ENCODE measurements around the gene ADAMTS12.

Gene ADAMTS12

DNA sequence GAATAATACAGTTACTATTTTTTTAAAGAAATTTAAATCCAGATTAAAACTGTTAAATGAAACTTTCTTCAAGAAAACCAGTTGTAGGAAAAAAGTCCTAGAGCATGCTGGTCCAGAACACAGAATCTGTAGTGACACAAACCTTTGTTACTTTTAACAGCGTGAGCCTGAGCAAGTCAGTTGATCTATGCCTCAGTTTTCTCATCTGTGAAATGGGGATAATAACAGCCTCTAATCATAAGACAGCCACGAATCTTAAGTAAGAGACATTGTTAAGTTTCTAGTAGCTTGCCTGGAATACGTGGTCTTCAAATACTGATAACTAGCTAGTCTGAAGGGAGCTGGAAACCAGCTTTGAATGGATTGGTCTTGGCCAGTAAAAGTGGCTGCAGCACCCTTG, 158.6 kb downstream of the ADAMTS12 start:
- no peak overlapping the region for H3K4me3 ChIP-seq (ENCODE audit: low read depth, low read length)
- no peak for DNase-seq (ENCODE audit: low read depth)
- TF ChIP-seq, protein P1, sequence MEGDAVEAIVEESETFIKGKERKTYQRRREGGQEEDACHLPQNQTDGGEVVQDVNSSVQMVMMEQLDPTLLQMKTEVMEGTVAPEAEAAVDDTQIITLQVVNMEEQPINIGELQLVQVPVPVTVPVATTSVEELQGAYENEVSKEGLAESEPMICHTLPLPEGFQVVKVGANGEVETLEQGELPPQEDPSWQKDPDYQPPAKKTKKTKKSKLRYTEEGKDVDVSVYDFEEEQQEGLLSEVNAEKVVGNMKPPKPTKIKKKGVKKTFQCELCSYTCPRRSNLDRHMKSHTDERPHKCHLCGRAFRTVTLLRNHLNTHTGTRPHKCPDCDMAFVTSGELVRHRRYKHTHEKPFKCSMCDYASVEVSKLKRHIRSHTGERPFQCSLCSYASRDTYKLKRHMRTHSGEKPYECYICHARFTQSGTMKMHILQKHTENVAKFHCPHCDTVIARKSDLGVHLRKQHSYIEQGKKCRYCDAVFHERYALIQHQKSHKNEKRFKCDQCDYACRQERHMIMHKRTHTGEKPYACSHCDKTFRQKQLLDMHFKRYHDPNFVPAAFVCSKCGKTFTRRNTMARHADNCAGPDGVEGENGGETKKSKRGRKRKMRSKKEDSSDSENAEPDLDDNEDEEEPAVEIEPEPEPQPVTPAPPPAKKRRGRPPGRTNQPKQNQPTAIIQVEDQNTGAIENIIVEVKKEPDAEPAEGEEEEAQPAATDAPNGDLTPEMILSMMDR (IDR thresholded peaks at IDR 0.05; ENCODE audit: low read depth, low read length, missing control alignments), result no peak
- in situ Hi-C loops (cut with HindIII; ENCODE audit: low sequenced_read_pairs), result no loop called here

DNA sequence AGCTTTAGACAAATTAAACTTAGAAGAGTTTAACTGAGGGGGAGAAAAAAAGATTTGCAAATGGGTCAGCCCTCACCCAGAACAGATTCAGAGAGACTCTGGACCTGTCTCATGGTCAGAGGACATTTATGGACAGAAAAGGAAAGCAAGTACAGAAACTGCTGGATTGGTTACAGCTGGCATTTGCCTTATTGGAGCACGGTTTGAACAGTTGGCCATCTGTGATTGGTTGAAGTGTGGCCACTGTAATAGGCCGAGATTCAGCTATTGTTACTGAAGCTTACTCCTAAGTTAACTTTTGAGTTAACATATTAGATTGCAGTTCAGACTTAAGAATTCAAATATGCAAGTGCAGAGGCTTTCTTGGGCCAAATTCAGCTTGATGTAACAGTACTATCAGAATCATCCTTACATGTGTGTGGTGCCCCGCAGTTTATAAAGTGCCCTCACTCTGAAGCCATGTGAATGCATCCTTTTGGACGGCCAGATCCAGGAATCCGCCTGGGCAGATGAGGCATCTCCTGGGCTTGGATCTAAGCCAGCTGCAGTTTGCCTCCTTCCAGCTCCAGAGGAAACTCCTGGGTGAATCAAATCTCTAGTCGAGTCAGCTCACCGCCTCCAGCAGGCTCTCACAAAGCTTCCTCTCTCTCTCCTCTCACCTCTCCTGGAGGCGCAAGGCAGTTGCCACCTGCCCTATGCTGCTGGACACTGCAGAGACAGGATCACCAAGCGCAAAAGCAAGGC, 165.2 kb downstream of the ADAMTS12 start:
- DNase-seq (ENCODE audit: low read depth), result no peak
- H3K4me3 ChIP-seq (ENCODE audit: low read depth, low read length), result no peak overlapping the region
- in situ Hi-C loops (cut with HindIII; ENCODE audit: low sequenced_read_pairs), result loop anchor here (5.0 kb wide), 1 partner anchor 34 kb away; no protein-coding TSS in a partner anchor
- TF ChIP-seq, protein P1 (IDR thresholded peaks at IDR 0.05; ENCODE audit: low read depth, low read length, missing control alignments), result no peak

DNA sequence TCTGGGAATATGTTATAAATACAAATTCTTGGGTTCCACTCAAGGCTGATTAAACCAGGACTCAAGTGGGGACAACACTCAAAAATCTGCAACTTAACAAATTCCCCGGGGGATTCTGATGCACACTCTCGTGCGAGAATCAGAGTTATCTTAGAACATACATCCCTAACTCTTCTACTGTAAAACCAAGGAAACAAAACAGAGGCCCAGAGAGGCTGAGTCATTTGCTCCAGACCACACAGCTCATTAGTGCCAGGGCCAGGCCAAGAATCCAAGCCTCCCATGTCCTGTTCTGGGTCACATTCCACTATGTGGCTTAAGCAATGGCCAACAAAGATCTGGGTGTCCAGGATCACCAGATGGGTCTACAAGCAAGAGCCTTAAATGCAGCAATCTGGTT, 166.0 kb downstream of the ADAMTS12 start:
- DNase-seq (ENCODE audit: low read depth), result no peak
- no peak overlapping the region for H3K4me3 ChIP-seq (ENCODE audit: low read depth, low read length)
- TF ChIP-seq, protein P1 (IDR thresholded peaks at IDR 0.05; ENCODE audit: low read depth, low read length, missing control alignments), result no peak
- in situ Hi-C loops (cut with HindIII; ENCODE audit: low sequenced_read_pairs), result loop anchor here (5.0 kb wide), 1 partner anchor 34 kb away; no protein-coding TSS in a partner anchor

DNA sequence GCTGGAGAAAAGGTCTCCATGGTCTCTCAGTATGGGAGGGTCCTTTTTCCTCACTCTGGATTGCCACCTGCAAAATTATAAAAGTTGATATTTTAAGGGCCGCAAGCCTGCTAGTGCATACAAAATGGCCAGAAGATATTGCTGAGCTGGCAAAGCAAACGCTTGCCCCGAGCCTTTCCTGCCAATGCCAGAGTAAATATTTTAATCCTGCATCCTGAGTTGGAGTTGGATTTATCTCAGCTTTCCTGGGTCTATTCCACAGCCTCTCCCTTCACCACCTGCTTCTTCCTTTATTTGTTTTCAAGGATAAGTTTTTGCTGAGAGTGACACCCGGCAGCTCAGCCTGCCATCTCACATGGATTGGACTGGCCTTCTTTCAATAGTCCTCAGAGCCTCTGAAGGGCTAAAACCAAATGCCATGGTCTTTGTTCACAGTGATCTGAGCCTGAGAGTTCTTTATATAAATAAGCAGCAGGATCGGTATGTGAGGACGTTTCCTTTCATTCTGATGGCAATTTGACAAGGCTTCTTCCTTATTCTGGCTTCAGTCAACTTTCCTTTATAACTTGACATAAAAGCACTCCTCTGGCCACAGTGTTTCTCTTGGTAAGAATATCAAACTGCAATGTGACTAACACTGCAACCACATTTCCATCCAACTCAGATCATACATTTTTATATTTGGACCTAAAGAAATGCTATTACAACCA, 170.1 kb downstream of the ADAMTS12 start:
- H3K4me3 ChIP-seq (ENCODE audit: low read depth, low read length), result no peak overlapping the region
- DNase-seq (ENCODE audit: low read depth), result peak; percentile 58
- TF ChIP-seq, protein P1 (IDR thresholded peaks at IDR 0.05; ENCODE audit: low read depth, low read length, missing control alignments), result no peak
- in situ Hi-C loops (cut with HindIII; ENCODE audit: low sequenced_read_pairs), result no loop called here

DNA sequence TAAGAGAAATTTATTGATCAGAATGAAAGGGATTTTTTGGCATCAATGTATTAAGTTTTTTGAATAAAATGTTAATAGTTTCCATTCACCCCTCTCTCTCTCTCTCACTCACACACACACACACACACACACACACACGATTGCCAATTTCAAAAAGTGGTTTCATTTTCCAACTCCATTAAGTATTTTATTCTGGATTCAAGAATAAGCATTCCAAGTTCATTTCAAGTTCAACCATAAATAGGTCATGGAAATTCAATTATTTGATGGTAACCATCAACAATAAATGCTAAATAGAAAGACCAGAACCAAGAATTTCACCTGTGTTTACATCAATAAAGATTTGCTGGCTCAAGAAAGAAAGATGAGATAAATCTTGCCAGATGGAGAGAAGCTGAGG, 171.6 kb downstream of the ADAMTS12 start:
- TF ChIP-seq, protein P1 (IDR thresholded peaks at IDR 0.05; ENCODE audit: low read depth, low read length, missing control alignments), result no peak
- no peak overlapping the region for H3K4me3 ChIP-seq (ENCODE audit: low read depth, low read length)
- no peak for DNase-seq (ENCODE audit: low read depth)
- in situ Hi-C loops (cut with HindIII; ENCODE audit: low sequenced_read_pairs), result no loop called here

DNA sequence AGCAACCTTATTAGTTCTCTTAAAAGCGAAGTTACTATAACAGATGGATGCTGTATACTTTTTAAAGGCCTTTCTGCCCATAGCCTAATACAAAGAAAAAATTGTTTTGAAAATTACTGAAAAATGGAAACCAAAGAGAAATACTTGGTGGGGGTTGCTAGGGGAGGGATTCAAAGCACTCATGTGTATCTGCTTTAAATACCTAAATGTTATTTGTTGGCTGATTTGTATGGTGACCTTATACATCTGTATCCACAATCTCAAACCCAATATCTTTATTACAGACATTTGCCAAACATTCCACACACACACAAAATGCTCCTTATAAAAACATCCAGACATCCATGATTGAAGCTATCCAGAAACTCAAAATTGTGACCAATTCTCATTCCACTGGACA, 172.0 kb downstream of the ADAMTS12 start:
- DNase-seq (ENCODE audit: low read depth), result no peak
- in situ Hi-C loops (cut with HindIII; ENCODE audit: low sequenced_read_pairs), result no loop called here
- no peak overlapping the region for H3K4me3 ChIP-seq (ENCODE audit: low read depth, low read length)
- TF ChIP-seq, protein P1 (IDR thresholded peaks at IDR 0.05; ENCODE audit: low read depth, low read length, missing control alignments), result no peak

Measured in astrocyte of the cerebellum (primary cell).